OCI-LY1 (cell line): ENCODE measurements around the gene TUBGCP6.

Experiments used
- H2AFZ ChIP-seq: fragments of 200-600 bp; sonication (generic), shearing (Covaris generic); 2 replicates; pipeline ENCODE4 v1.6.0; 2014; ENCODE audit warnings: antibody characterized with exemption, mild to moderate bottlenecking, low read length
- H3F3A ChIP-seq: fragments of 200-600 bp; sonication (generic), shearing (Covaris generic); 2 replicates; pipeline ENCODE4 v1.6.0; 2014; ENCODE audit warnings: mild to moderate bottlenecking, antibody characterized with exemption, low read length, moderate library complexity; ENCODE audit not compliant: insufficient read depth
- H3K27ac ChIP-seq: fragments of 200-600 bp; sonication (generic); 2 replicates; pipeline ENCODE4 v1.5.1; 2014; ENCODE audit warnings: low read length, mixed run types, mild to moderate bottlenecking, low read depth; ENCODE audit not compliant: poor library complexity, severe bottlenecking
- H3K27me3 ChIP-seq: fragments of 200-600 bp; sonication (generic); 2 replicates; pipeline ENCODE4 v1.6.0; 2014; ENCODE audit warnings: antibody characterized with exemption, mild to moderate bottlenecking, low read length, moderate library complexity; ENCODE audit not compliant: insufficient read depth
- H3K36me3 ChIP-seq: fragments of 200-600 bp; sonication (generic); 2 replicates; pipeline ENCODE4 v1.6.1; 2014; ENCODE audit warnings: mild to moderate bottlenecking, antibody characterized with exemption, low read length, moderate library complexity, mixed read lengths; ENCODE audit not compliant: insufficient read depth
- H3K4me1 ChIP-seq: fragments of 200-600 bp; sonication (generic); 2 replicates; pipeline ENCODE4 v1.5.1; 2014; ENCODE audit warnings: mild to moderate bottlenecking, low read length, moderate library complexity; ENCODE audit not compliant: insufficient read depth, severe bottlenecking
- H3K4me2 ChIP-seq: fragments of 200-600 bp; sonication (generic), shearing (Covaris generic); 2 replicates; pipeline ENCODE4 v1.6.1; 2014; ENCODE audit warnings: low read length
- H3K4me3 ChIP-seq: fragments of 200-600 bp; sonication (generic); 2 replicates; pipeline ENCODE4 v1.5.1; 2014; ENCODE audit warnings: low read length, low read depth, mild to moderate bottlenecking, mixed read lengths; ENCODE audit not compliant: poor library complexity, severe bottlenecking
- H3K79me2 ChIP-seq: fragments of 200-600 bp; shearing (Covaris generic); 2 replicates; pipeline ENCODE4 v1.6.1; 2016; ENCODE audit warnings: mixed run types, low read length, mixed read lengths; ENCODE audit not compliant: insufficient read depth
- H3K9ac ChIP-seq: fragments of 200-600 bp; sonication (generic), shearing (Covaris generic); 2 replicates; pipeline ENCODE4 v1.6.1; 2014; ENCODE audit warnings: mild to moderate bottlenecking, low read length, mixed read lengths
- H3K9me2 ChIP-seq: fragments of 200-600 bp; sonication (generic), shearing (Covaris generic); 2 replicates; pipeline ENCODE4 v1.6.1; 2014; ENCODE audit warnings: low read depth, mild to moderate bottlenecking, low read length, mixed read lengths
- H3K9me3 ChIP-seq: fragments of 200-600 bp; shearing (Covaris generic); 2 replicates; pipeline ENCODE4 v1.6.1; 2014; ENCODE audit warnings: low read length, mixed read lengths
- H4K20me1 ChIP-seq: fragments of 200-600 bp; sonication (generic), shearing (Covaris generic); 2 replicates; pipeline ENCODE4 v1.6.0; 2016; ENCODE audit warnings: mild to moderate bottlenecking, low read length; ENCODE audit not compliant: insufficient read depth
- EZH2 ChIP-seq: fragments of 200-600 bp; sonication (generic), shearing (Covaris generic); IDR thresholded peaks from 2 replicates; pipeline ENCODE4 v1.8.0; 2017; ENCODE audit warnings: borderline replicate concordance, mixed run types, mild to moderate bottlenecking, antibody characterized with exemption, low read length, moderate library complexity, mixed read lengths
- TF ChIP-seq, protein P1 (sequence below): fragments of 200-600 bp; sonication (generic), shearing (Covaris generic); IDR thresholded peaks from 2 replicates; pipeline ENCODE4 v1.5.1; 2017; ENCODE audit warnings: mild to moderate bottlenecking, antibody characterized with exemption, low read length, moderate library complexity, mixed read lengths

The TUBGCP6 gene

DNA sequence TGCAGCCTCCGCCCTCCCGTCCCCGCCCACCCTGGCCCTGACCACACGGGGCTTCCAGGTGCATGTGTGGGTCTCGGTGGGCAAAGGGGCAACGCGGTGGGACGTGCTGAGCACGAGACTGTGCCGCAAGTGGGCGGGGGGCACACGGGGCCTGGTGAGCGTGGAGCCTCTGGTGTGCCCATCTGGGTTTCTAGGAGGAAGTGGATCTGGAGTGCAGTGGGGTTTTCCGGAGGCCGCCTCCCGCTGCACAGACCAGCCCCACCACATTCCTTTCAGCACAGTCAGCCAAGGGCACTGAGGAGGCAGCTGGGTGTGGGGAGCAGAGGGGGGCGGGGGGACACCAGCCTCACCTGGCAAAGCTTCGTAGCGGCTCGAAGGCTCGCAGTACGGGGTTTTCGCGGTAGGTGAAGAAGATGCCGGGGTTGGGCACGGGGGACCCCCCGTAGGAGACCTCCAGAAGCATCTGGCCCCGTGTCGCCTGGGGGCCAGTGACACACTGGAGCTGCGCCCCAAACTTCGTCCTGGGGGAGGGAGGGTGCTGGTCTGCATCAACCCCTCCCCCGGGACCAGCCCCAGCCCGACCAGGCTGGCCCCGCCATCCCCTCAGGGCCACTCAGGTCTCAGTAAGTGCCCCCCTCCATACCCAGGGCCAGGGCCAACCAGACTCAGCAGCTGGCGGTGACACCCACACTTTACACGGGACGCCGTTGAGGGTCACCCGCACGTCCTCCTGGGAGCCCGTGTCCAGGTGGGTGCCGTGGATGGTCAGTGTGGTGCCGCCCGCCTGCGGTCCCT is 37.7 kb upstream of the TUBGCP6 start:
- no peaks in the 10 kb centered on the region for H4K20me1 ChIP-seq
- H3K9ac ChIP-seq: no peak overlapping the region
- no peaks in the 10 kb centered on the region for H3F3A ChIP-seq
- no peak overlapping the region for H3K4me2 ChIP-seq
- no peaks in the 10 kb centered on the region for H3K79me2 ChIP-seq
- no peaks in the 10 kb centered on the region for H3K9me2 ChIP-seq
- H3K9me3 ChIP-seq: no peaks in the 10 kb centered on the region
- H3K27me3 ChIP-seq: peaks cover 17% of the 10 kb centered on the region
- no peak overlapping the region for H2AFZ ChIP-seq
- H3K4me3 ChIP-seq: no peak overlapping the region
- H3K27ac ChIP-seq: no peak overlapping the region
- H3K36me3 ChIP-seq: no peaks in the 10 kb centered on the region
- TF ChIP-seq EZH2: no peak
- TF ChIP-seq, protein P1, sequence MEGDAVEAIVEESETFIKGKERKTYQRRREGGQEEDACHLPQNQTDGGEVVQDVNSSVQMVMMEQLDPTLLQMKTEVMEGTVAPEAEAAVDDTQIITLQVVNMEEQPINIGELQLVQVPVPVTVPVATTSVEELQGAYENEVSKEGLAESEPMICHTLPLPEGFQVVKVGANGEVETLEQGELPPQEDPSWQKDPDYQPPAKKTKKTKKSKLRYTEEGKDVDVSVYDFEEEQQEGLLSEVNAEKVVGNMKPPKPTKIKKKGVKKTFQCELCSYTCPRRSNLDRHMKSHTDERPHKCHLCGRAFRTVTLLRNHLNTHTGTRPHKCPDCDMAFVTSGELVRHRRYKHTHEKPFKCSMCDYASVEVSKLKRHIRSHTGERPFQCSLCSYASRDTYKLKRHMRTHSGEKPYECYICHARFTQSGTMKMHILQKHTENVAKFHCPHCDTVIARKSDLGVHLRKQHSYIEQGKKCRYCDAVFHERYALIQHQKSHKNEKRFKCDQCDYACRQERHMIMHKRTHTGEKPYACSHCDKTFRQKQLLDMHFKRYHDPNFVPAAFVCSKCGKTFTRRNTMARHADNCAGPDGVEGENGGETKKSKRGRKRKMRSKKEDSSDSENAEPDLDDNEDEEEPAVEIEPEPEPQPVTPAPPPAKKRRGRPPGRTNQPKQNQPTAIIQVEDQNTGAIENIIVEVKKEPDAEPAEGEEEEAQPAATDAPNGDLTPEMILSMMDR: no peak
- no peaks in the 10 kb centered on the region for H3K4me1 ChIP-seq

GRCh38 chr22:50281957-50282356 is 37.1 kb upstream of the TUBGCP6 start:
- H3K9me3 ChIP-seq: no peaks in the 10 kb centered on the region
- no peaks in the 10 kb centered on the region for H3K9me2 ChIP-seq
- H3K4me2 ChIP-seq: no peak overlapping the region
- no peak for TF ChIP-seq EZH2
- TF ChIP-seq, protein P1: no peak
- no peak overlapping the region for H3K27ac ChIP-seq
- H3K36me3 ChIP-seq: no peaks in the 10 kb centered on the region
- no peaks in the 10 kb centered on the region for H3K79me2 ChIP-seq
- no peak overlapping the region for H3K4me3 ChIP-seq
- no peaks in the 10 kb centered on the region for H4K20me1 ChIP-seq
- no peak overlapping the region for H2AFZ ChIP-seq
- H3K9ac ChIP-seq: no peak overlapping the region
- no peaks in the 10 kb centered on the region for H3K4me1 ChIP-seq
- peaks cover 17% of the 10 kb centered on the region for H3K27me3 ChIP-seq
- no peaks in the 10 kb centered on the region for H3F3A ChIP-seq

DNA sequence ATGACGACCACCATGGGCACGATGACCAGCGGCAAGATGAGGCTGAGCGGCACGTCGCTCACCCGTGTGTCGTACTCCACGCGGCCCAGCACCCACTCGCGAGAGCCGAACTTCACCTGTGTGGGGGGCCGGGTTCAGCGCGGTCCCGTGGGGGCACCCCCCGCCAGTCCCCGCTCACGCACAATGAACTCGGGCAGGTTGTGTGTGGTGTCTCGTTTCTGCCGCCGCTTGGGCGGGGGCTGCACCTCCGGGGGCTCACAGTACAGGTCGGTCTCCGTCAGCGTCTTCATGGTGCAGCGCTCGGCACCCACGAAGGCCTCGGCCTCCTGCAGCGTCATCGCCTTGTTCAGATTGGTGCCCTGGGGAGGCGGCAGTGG is 36.5 kb upstream of the TUBGCP6 start:
- H3K4me2 ChIP-seq: no peak overlapping the region
- H3K9ac ChIP-seq: no peak overlapping the region
- H3K27me3 ChIP-seq: peaks cover 15% of the 10 kb centered on the region
- H3K4me3 ChIP-seq: no peak overlapping the region
- no peak for TF ChIP-seq EZH2
- TF ChIP-seq, protein P1: no peak
- no peak overlapping the region for H2AFZ ChIP-seq
- H3K79me2 ChIP-seq: no peaks in the 10 kb centered on the region
- no peaks in the 10 kb centered on the region for H3K9me2 ChIP-seq
- H3K36me3 ChIP-seq: no peaks in the 10 kb centered on the region
- H3K4me1 ChIP-seq: no peaks in the 10 kb centered on the region
- H3K27ac ChIP-seq: no peak overlapping the region
- H4K20me1 ChIP-seq: no peaks in the 10 kb centered on the region
- H3F3A ChIP-seq: no peaks in the 10 kb centered on the region
- H3K9me3 ChIP-seq: no peaks in the 10 kb centered on the region
